ENCODE results near the gene ATP2C2.

DNA sequence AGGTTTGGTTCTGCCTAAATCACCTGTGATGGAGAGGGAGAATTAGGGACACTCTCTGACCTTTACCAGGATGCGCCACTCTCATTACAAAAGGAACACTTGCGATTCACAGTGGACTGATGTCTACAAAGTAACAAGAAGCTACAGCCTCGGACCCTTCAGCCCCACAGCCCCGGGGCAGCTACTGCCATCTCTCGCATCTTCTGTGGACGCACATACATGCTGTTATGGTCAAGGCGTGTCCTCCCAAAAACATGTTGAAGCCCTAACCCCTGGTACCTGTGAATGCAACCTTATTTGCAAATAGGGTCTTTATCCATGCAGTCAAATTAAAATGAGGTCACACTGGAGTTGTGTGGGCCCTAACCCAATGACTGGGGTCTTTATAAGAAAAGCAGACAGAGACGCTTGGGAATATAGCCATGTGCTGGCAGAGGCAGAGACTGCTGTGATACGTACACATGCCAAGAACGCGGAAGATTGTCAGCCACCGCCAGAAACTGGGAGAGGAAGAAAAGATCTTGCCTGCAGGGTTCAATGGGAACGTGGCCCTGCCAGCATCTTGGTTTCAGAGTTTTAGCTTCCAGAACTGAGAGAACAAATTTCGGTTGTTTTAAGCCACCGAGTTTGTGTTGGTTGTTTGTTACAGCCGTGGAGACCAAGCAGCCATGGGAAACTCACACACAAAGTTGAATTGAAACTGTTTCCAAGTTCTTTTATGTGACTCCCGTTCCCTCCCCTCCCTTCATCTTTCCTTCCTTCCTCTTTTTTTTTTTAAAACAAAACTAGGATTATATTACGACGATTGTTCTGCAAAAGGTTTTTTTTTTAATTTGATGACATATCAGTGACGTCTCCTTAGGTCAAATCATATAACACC is 23.1 kb downstream of the ATP2C2 start:
- TF ChIP-seq, protein P1, sequence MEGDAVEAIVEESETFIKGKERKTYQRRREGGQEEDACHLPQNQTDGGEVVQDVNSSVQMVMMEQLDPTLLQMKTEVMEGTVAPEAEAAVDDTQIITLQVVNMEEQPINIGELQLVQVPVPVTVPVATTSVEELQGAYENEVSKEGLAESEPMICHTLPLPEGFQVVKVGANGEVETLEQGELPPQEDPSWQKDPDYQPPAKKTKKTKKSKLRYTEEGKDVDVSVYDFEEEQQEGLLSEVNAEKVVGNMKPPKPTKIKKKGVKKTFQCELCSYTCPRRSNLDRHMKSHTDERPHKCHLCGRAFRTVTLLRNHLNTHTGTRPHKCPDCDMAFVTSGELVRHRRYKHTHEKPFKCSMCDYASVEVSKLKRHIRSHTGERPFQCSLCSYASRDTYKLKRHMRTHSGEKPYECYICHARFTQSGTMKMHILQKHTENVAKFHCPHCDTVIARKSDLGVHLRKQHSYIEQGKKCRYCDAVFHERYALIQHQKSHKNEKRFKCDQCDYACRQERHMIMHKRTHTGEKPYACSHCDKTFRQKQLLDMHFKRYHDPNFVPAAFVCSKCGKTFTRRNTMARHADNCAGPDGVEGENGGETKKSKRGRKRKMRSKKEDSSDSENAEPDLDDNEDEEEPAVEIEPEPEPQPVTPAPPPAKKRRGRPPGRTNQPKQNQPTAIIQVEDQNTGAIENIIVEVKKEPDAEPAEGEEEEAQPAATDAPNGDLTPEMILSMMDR (IDR thresholded peaks at IDR 0.05), result no peak
- no peak for TF ChIP-seq POLR2A (IDR thresholded peaks at IDR 0.05)
